Left ventricle myocardium superior (tissue), 1 donor: ENCODE measurements around the gene DCTN2. TPM values are rescaled to one million over a fixed set of nuclear protein-coding genes. Genes with fewer than 3 reads are reported as not detected.
"Not testable (repeated sequence)": the region's sequence is repeated elsewhere in the genome, so short reads cannot be mapped to it uniquely, and the experiment has no call there.

ENCODE experiments used
- ATAC-seq: fragments of 200-7000 bp; cut with Tn5 transposase; one replicate; pipeline ENCODE4 v1.9.1; 2020; ENCODE audit warnings: mild to moderate bottlenecking, moderate library complexity
- DNase-seq: peaks from one replicate; pipeline ENCODE4 v3.0.0-alpha.2; 2020
- intact Hi-C: fragments of 100-400 bp; cut with micrococcal nuclease; formaldehyde crosslinking; loops from one replicate; pipeline ENCODE4 v1.11.0; 2022
- total RNA-seq: library from RNA; stranded (reverse); fragmentation: NEBNext Ultra II Directional; extraction: Animal tissue kit (Norgen Biotek cat#: 25700); gene quantifications from one replicate; pipeline ENCODE4 v1.2.1, GENCODE V29; 2021
- donor health status: DM: no; HTN: yes; CAD: no; lungs with severe emphysema.

DCTN2 gene
- total RNA-seq, 1 donor from 2014 or later = 89.2 TPM

- DNase-seq = peak; percentile 96
- peak; percentile 47 for ATAC-seq
- intact Hi-C loops = no loop called here
These were observed 24.7 kb downstream of the DCTN2 start, which contains the start of gene MBD6 for GRCh38 chr12:57522011-57522886. TSS of gene MBD6 (plus strand) at chr12:57522824. CDS start at chr12:57524304, 1,480 bp downstream.

GRCh38 chr12:57521525-57522010 is 25.4 kb downstream of the DCTN2 start:
- ATAC-seq (no peak), DNase-seq (peak; percentile 62)
- intact Hi-C loops = no loop called here

DNA sequence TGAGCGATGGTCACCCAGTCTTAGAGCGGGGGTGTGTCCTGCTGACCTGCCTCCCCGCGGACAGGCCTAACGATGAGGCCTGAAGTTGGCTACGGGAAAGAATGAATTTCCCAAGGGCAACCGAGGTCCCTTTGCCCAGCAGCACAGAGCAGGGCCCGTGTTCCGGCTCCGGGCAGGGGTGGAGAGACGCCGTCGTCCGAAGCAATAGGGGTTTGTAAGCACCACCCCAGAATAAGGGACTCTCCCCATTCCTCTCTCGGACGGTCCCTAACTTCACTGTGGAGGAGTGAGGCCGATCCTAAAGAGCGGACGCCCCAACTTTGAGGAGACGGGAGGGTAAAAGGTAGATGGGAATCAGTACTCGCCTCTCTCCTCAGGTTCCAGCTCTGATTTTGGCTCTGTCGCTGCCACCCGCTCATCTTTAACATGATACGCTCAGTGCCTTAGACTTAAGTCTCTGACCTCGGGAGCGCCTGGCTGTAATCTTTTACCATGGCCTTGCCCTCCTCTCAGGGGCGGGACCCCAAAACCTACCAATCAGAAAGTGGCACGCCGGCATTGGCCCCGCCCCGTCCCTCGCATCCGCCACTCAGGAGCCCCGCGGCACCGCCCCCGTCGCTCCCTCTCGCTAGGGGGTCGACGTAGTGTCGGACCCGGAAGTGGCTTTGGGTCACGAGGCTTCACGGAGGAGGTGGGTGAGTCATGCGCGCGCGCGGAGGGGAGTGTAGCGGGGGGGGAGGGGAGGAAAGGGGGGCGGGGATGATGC is 26.8 kb downstream of the DCTN2 start, which contains the start of gene DDIT3:
TSS of gene DDIT3 (minus strand) at position 462 of the 766 bp plus-strand sequence. CDS start 3,108 bp downstream, outside the sequence.
- intact Hi-C loops = no loop called here
- DNase-seq (peak; percentile 100), ATAC-seq (peak; percentile 85)

DNA sequence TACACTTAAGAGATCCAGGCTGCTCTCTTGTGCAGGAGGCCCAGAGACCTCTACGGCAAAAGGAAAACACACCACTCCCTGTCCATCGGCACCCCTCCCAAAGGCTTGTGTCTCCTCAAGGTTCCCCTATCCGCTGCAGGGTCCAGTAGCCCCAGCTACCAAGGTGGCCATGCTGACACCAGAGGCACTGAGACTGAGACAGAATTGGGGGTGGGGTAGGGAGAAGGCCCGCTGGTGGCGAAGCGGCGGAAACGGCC is 27.3 kb downstream of the DCTN2 start:
- intact Hi-C loops = no loop called here
- peak; percentile 8 for ATAC-seq
- DNase-seq = no peak

- peak; percentile 1 for ATAC-seq
- peak; percentile 52 for DNase-seq
These were observed 27.8 kb downstream of the DCTN2 start for GRCh38 chr12:57518920-57519795.

DNA sequence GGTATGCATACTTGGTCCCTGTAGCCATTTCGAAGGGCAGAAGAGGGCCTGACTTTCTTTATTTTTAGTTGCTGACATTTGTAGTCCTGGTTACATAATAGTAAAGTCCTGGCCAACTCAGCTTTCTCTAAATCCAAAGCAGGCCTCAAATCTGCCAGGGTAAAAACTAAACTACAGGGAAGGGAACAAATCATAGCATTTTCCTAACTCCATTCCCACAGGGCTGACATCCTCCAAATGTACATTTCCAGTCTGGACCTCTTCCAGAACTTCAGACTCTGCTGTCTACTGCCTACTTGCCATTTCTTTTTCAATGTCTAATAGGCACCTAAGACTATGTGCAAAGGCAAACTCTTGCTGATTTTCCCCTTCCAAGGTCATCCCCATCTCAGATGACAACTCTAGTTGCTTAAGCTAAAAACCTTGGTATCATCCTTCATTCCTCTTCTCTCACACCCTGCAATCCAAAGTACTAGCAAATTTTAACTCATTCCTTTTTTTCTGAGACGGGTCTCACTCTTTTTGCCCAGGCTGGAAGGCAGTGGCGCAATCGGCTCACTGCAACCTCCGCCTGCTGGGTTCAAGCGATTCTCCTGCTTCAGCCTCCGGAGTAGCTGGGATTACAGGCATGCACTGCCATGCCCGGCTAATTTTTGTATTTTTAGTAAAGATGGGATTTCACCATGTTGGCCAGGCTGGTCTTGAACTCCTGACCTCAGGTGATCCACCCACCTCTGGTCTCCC is 28.6 kb downstream of the DCTN2 start:
- ATAC-seq (no peak), DNase-seq (no peak)
- intact Hi-C loops = no loop called here

More at GRCh38 chr12:57518920-57519795, 27.8 kb downstream of the DCTN2 start:
- intact Hi-C loops = no loop called here

DNA sequence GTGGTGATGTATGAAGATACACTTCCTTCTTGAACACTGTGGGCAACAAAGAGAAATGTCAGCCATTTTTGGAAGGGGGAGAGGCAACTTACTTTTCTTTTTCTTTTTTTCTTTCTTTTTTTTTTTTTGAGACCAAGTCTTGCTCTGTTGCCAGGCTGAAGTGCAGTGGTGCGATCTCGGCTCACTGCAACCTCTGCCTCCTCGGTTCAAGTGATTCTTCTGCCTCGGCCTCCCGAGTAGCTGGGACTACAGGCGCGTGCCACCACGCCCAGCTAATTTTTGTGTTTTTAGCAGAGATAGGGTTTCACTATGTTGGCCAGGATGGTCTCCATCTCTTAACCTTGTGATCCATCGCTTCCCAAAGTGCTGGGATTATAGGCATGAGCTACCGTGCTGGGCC is 29.3 kb downstream of the DCTN2 start:
- ATAC-seq, DNase-seq, intact Hi-C loops: not testable (repeated sequence)

DNA sequence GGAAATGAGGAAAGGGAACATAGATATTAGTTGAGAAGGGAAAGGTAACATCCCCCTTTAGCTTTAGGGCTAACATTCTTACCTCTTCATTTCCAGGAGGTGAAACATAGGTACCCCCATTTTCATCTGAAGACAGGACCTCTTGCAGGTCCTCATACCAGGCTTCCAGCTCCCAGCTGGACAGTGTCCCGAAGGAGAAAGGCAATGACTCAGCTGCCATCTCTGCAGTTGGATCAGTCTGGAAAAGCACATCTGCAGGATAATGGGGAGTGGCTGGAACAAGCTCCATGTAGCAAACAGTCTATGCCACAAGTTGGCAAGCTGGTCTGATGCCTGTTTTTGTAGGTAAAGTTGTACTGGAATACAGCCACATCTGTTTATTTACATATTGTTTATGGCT is 29.8 kb downstream of the DCTN2 start:
- no peak for ATAC-seq
- DNase-seq = no peak
- intact Hi-C loops = no loop called here

GRCh38 chr12:57516617-57517153 is 30.3 kb downstream of the DCTN2 start:
- no peak for DNase-seq
- intact Hi-C loops = no loop called here
- no peak for ATAC-seq

DNA sequence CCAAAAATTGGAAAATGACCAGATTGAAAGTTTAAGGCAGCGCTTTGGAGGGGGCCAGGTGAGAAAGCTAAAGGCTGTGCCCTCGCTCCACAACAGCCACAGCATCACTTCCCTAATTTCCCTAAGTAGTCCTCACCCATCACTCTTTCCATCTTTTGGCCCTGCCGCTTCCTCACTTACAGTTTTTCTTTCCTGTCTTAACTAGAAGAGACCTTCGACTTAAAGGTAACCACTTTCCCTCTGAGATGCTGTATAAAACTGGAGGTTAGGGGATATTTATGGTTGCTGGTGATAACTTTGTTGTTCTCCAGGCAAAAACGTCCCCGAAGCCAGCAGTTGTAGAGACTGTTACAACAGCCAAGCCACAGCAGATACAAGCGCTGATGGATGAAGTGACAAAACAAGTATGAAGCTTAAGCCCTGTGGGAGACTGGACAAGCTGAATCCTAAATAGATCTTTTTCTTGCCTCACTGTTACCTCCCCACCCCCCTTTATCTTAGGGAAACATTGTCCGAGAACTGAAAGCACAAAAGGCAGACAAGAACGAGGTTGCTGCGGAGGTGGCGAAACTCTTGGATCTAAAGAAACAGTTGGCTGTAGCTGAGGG is 31.0 kb downstream of the DCTN2 start:
- DNase-seq (no peak), ATAC-seq (no peak)
- intact Hi-C loops = no loop called here

DNA sequence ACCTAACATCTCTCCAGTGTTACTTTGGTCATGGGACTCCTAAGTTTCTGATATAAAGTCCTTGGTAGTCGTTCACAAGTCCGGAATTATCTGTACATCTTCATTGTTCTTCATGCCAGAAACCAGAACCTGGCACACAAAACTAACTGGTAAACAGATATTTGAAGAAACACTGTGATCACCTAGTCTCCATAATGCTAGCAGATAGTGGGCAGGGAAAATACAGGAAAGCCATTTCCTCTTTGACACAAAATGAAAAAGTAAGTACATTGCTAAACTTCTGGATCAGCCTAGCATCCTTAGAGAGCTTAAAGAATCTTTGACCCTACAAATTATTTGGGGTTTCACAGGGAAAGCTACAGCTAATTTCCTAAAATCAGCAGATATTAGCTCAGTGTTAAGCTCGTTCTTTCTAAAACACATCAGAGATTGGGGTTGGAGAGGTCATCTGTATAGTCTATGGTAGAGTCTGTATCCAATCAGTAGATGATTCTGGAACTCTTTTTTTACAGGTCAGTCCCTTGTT is 31.5 kb downstream of the DCTN2 start:
- ATAC-seq (no peak), DNase-seq (no peak)
- intact Hi-C loops = no loop called here

GRCh38 chr12:57514720-57515407 is 32.1 kb downstream of the DCTN2 start:
- no peak for DNase-seq
- intact Hi-C loops = no loop called here

GRCh38 chr12:57514246-57514645 is 32.7 kb downstream of the DCTN2 start:
- ATAC-seq, intact Hi-C loops, DNase-seq: not testable (repeated sequence)

More at GRCh38 chr12:57514720-57515407, 32.1 kb downstream of the DCTN2 start:
- no peak for ATAC-seq

DNA sequence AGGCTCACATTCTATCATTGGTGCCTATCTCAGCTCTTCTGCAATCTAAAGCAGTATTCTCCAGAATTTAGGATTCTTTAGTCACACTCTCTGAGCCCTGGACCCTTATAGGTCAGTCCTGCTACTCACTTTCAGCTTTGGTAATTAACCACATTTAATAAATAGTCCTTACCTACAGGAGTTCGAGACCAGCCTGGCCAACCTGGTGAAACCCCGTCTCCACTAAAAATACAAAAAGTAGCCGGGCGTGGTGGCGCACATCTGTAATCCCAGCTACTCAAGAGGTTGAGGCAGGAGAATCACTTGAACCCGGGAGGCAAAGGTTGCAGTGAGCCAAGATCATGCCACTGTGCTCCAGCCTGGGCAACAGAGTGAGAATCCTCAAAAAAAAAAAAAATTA is 33.3 kb downstream of the DCTN2 start:
- DNase-seq, intact Hi-C loops, ATAC-seq: not testable (repeated sequence)

DNA sequence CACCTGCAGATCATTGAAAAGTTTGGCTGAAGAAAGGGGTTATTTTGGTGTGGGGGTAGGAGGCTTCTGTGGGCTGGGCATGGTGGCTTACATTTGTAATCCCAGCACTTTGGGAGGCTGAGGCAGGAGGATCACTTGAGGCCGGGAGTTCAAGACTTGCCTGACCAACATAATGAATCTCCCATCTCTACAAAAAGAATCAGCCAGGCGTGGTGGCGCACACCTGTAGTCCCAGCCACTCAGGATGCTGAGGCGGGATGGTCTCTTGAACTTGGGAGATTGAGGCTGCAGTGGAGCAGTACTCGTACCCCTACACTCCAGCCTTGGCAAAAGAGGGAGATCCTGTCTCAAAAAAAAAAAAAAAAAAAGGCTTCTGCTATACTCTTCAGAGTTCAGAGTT is 33.7 kb downstream of the DCTN2 start:
- intact Hi-C loops = no loop called here
- no peak for ATAC-seq
- no peak for DNase-seq

- DNase-seq (no peak), ATAC-seq (no peak)
- intact Hi-C loops = no loop called here
These were observed 34.3 kb downstream of the DCTN2 start for GRCh38 chr12:57512665-57513064.
